Measurements from ENCODE around the gene IER5. TPM values are rescaled to one million over a fixed set of nuclear protein-coding genes. Genes with fewer than 3 reads are reported as not detected.

The IER5 gene
- total and polyA plus RNA-seq, 2 of the 13 experiments (the other 11 are each of a cell fraction or from before 2014, with no cell fraction given) = 2.5 to 3.5 TPM

DNA sequence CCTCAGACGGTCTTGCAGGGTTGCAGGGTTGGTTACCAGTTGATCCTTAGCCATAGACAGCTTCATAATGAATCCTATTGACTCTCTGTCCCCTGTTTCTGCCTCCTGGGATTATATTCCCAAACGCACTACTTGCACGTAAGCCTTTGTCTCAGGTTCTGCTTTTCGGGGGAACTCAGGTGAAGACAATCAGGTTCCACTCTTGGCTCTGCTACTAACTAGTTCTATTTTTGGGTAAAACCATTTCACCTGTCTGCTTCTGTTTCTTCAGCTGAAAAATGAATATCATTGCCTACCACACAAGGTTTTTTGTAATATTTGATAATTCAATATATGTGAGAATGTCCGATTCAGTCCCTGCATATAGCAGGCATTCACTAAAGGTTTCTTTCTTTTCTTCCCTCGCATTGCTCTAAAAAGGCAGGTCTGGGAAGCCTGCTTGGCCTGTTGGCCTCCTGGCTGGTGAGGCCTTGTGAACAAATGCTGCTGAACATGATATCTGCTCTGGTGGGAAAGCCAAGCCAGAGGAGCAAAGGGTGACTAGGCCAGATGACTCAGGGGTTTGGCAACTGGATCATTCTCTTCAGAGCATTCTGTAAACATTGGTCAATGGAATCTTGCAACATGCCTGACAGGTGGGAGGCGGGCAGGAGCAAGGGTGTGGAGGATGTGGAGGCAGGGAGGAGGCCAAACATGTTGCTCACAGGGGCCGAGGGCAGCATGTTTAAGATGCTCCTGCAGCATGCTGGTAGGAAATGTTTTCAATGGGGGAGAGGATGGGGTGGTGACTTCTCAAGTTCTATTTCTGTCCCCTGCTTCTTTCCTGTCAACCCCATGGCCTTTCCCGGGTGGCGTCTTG lies 23.8 kb downstream of the IER5 start (continued):
- peak; percentile 74 for TF ChIP-seq MAZ (IDR thresholded peaks at IDR 0.05; ENCODE audit: borderline replicate concordance, low read depth, low read length)
- TF ChIP-seq MAZ (CRISPR knock-in tag; IDR thresholded peaks at IDR 0.05; ENCODE audit: low read depth) = peak; percentile 91
- TF ChIP-seq, protein P1, sequence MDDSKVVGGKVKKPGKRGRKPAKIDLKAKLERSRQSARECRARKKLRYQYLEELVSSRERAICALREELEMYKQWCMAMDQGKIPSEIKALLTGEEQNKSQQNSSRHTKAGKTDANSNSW (CRISPR knock-in tag; IDR thresholded peaks at IDR 0.05; ENCODE audit: borderline replicate concordance) = peak; percentile 66; the same call in 1 of the 2 replicates
- peak; percentile 81 for TF ChIP-seq ZBTB7A (CRISPR knock-in tag; IDR thresholded peaks at IDR 0.05)
- TF ChIP-seq, protein P2, sequence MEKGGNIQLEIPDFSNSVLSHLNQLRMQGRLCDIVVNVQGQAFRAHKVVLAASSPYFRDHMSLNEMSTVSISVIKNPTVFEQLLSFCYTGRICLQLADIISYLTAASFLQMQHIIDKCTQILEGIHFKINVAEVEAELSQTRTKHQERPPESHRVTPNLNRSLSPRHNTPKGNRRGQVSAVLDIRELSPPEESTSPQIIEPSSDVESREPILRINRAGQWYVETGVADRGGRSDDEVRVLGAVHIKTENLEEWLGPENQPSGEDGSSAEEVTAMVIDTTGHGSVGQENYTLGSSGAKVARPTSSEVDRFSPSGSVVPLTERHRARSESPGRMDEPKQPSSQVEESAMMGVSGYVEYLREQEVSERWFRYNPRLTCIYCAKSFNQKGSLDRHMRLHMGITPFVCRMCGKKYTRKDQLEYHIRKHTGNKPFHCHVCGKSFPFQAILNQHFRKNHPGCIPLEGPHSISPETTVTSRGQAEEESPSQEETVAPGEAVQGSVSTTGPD (CRISPR knock-in tag; IDR thresholded peaks at IDR 0.05) = peak; percentile 94
- peak; percentile 78 for TF ChIP-seq MIXL1 (CRISPR knock-in tag; IDR thresholded peaks at IDR 0.05)
- TF ChIP-seq SNAPC2 (CRISPR knock-in tag; IDR thresholded peaks at IDR 0.05) = no peak
- TF ChIP-seq, protein P3, sequence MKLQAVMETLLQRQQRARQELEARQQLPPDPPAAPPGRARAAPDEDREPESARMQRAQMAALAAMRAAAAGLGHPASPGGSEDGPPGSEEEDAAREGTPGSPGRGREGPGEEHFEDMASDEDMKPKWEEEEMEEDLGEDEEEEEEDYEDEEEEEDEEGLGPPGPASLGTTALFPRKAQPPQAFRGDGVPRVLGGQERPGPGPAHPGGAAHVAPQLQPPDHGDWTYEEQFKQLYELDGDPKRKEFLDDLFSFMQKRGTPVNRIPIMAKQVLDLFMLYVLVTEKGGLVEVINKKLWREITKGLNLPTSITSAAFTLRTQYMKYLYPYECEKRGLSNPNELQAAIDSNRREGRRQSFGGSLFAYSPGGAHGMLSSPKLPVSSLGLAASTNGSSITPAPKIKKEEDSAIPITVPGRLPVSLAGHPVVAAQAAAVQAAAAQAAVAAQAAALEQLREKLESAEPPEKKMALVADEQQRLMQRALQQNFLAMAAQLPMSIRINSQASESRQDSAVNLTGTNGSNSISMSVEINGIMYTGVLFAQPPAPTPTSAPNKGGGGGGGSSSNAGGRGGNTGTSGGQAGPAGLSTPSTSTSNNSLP (IDR thresholded peaks at IDR 0.05; ENCODE audit: low read depth, low read length) = peak; percentile 75
- no peak for TF ChIP-seq ZNF569 (CRISPR knock-in tag; IDR thresholded peaks at IDR 0.05; ENCODE audit: borderline replicate concordance)
- peak; percentile 92 for TF ChIP-seq ZNF746 (CRISPR knock-in tag; IDR thresholded peaks at IDR 0.05)
- no peak for TF ChIP-seq MLLT10 (CRISPR knock-in tag; IDR thresholded peaks at IDR 0.05)
- TF ChIP-seq ZNF614 (CRISPR knock-in tag; IDR thresholded peaks at IDR 0.05; ENCODE audit: borderline replicate concordance) = peak; percentile 97
- TF ChIP-seq, protein P4, sequence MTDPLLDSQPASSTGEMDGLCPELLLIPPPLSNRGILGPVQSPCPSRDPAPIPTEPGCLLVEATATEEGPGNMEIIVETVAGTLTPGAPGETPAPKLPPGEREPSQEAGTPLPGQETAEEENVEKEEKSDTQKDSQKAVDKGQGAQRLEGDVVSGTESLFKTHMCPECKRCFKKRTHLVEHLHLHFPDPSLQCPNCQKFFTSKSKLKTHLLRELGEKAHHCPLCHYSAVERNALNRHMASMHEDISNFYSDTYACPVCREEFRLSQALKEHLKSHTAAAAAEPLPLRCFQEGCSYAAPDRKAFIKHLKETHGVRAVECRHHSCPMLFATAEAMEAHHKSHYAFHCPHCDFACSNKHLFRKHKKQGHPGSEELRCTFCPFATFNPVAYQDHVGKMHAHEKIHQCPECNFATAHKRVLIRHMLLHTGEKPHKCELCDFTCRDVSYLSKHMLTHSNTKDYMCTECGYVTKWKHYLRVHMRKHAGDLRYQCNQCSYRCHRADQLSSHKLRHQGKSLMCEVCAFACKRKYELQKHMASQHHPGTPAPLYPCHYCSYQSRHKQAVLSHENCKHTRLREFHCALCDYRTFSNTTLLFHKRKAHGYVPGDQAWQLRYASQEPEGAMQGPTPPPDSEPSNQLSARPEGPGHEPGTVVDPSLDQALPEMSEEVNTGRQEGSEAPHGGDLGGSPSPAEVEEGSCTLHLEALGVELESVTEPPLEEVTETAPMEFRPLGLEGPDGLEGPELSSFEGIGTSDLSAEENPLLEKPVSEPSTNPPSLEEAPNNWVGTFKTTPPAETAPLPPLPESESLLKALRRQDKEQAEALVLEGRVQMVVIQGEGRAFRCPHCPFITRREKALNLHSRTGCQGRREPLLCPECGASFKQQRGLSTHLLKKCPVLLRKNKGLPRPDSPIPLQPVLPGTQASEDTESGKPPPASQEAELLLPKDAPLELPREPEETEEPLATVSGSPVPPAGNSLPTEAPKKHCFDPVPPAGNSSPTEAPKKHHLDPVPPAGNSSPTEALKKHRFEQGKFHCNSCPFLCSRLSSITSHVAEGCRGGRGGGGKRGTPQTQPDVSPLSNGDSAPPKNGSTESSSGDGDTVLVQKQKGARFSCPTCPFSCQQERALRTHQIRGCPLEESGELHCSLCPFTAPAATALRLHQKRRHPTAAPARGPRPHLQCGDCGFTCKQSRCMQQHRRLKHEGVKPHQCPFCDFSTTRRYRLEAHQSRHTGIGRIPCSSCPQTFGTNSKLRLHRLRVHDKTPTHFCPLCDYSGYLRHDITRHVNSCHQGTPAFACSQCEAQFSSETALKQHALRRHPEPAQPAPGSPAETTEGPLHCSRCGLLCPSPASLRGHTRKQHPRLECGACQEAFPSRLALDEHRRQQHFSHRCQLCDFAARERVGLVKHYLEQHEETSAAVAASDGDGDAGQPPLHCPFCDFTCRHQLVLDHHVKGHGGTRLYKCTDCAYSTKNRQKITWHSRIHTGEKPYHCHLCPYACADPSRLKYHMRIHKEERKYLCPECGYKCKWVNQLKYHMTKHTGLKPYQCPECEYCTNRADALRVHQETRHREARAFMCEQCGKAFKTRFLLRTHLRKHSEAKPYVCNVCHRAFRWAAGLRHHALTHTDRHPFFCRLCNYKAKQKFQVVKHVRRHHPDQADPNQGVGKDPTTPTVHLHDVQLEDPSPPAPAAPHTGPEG (CRISPR knock-in tag; IDR thresholded peaks at IDR 0.05) = 0 out of 2 replicates have a peak, but pooled peaks have one; percentile 12
- TF ChIP-seq ZNF382 (CRISPR knock-in tag; IDR thresholded peaks at IDR 0.05; ENCODE audit: borderline replicate concordance) = no peak
- TF ChIP-seq ZNF335 (CRISPR knock-in tag; IDR thresholded peaks at IDR 0.05) = peak; percentile 88; the same call in 1 of the 2 replicates
- TF ChIP-seq RBM22 (optimal IDR thresholded peaks at IDR 0.05; ENCODE audit: low read length) = no peak
- peak; percentile 62; the same call in 1 of the 2 replicates for TF ChIP-seq ZNF652 (CRISPR knock-in tag; IDR thresholded peaks at IDR 0.05; ENCODE audit: borderline replicate concordance, low read depth)
- TF ChIP-seq TGIF2 (CRISPR knock-in tag; IDR thresholded peaks at IDR 0.05) = peak; percentile 98; the same call in 1 of the 2 replicates
- TF ChIP-seq NFKBIZ (CRISPR knock-in tag; IDR thresholded peaks at IDR 0.05) = peak; percentile 98
- TF ChIP-seq PHF5A (CRISPR knock-in tag; IDR thresholded peaks at IDR 0.05; ENCODE audit: low read depth, unreplicated experiment) = peak; percentile 77
- no peak; the same call in 1 of the 2 replicates for TF ChIP-seq TARDBP (CRISPR knock-in tag; IDR thresholded peaks at IDR 0.05)
